ENCODE results near the gene SLC25A30. TPM values are rescaled to one million over a fixed set of nuclear protein-coding genes. Genes with fewer than 3 reads are reported as not detected.
A peak's percentile ranks its signal among the peaks of the same experiment; 100 is the strongest.

Gene SLC25A30
- total and polyA plus RNA-seq, 11 donors, result 27.9 to 208 (median 117) TPM

GRCh38 chr13:45370922-45371406 lies 47.2 kb downstream of the SLC25A30 start:
- Histone ChIP-seq H3K9me3 (no peaks in the 10 kb centered on the region), H3K27ac (peak overlapping the region in 6 of 12 donors; percentile 4 to 58 (median 43)), H3K36me3 (peaks cover 0 to 13% (median 0%) of the 10 kb centered on the region in 9 donors), H3K4me1 (peaks cover 0 to 35% (median 21%) of the 10 kb centered on the region in 12 donors), H3K4me3 (peak overlapping the region in 7 of 12 donors; percentile 14 to 45 (median 21)), H3K27me3 (no peaks in the 10 kb centered on the region)
- TF ChIP-seq POLR2A (IDR thresholded peaks at IDR 0.05) (no peak), CTCF (IDR thresholded peaks at IDR 0.05) (peak; percentile 93 to 99 (median 96))
- peak; percentile 70 to 82 (median 71) for DNase-seq
- peak; percentile 83 to 91 (median 86) for ATAC-seq
- WGBS, 4 donors, result 13 to 17% (median 15%) methylated on average over 26 to 30 of the region's 30 CpGs
- intact Hi-C loops (cut with DNase I), result loop anchor here in 9 of 10 donors (1.0 to 10.0 kb wide), 10 partner anchors 23 to 124 kb away; partner anchors contain the start of gene COG3 (in 2 of the 9)

GRCh38 chr13:45369116-45369515 lies 49.1 kb downstream of the SLC25A30 start:
- H3K9me3 ChIP-seq, result no peaks in the 10 kb centered on the region
- H3K4me3 ChIP-seq, result no peak overlapping the region
- TF ChIP-seq POLR2A (IDR thresholded peaks at IDR 0.05) (no peak), CTCF (IDR thresholded peaks at IDR 0.05) (no peak)
- H3K27ac ChIP-seq, result no peak overlapping the region
- DNase-seq, result no peak
- intact Hi-C loops (cut with DNase I), result no loop called here
- WGBS, 4 donors, result 93 to 96% (median 95%) methylated on average over 4 of the region's 4 CpGs
- ATAC-seq, result no peak
- H3K36me3 ChIP-seq, result peaks cover 0 to 17% (median 4%) of the 10 kb centered on the region in 9 donors
- H3K27me3 ChIP-seq, result no peaks in the 10 kb centered on the region
- H3K4me1 ChIP-seq, result peaks cover 0 to 35% (median 21%) of the 10 kb centered on the region in 12 donors

- Histone ChIP-seq H3K4me3 (no peak overlapping the region), H3K4me1 (peaks cover 0 to 35% (median 21%) of the 10 kb centered on the region in 12 donors), H3K36me3 (peaks cover 0 to 23% (median 4%) of the 10 kb centered on the region in 9 donors), H3K9me3 (peaks cover 0 to 5% (median 0%) of the 10 kb centered on the region in 12 donors), H3K27ac (no peak overlapping the region), H3K27me3 (no peaks in the 10 kb centered on the region)
- intact Hi-C loops (cut with DNase I), result no loop called here
- ATAC-seq (no peak), DNase-seq (no peak)
- 13 to 28% (median 21%) methylated on average over 3 of the region's 3 CpGs for WGBS, 4 donors
- TF ChIP-seq CTCF (IDR thresholded peaks at IDR 0.05) (no peak), POLR2A (IDR thresholded peaks at IDR 0.05) (no peak)
These were observed 49.6 kb downstream of the SLC25A30 start for GRCh38 chr13:45368571-45368970.

- Histone ChIP-seq H3K4me3 (no peak overlapping the region), H3K36me3 (peaks cover 0 to 24% (median 4%) of the 10 kb centered on the region in 9 donors), H3K9me3 (peaks cover 0 to 7% (median 0%) of the 10 kb centered on the region in 12 donors), H3K4me1 (peaks cover 0 to 30% (median 18%) of the 10 kb centered on the region in 12 donors), H3K27me3 (no peaks in the 10 kb centered on the region), H3K27ac (peak overlapping the region in 1 of 12 donors; percentile 51)
- intact Hi-C loops (cut with DNase I), result no loop called here
- ATAC-seq, result no peak
- no peak for TF ChIP-seq POLR2A (IDR thresholded peaks at IDR 0.05)
- no peak for TF ChIP-seq CTCF (IDR thresholded peaks at IDR 0.05)
- WGBS, 4 donors, result 84 to 98% (median 91%) methylated on average over 4 of the region's 4 CpGs
- no peak for DNase-seq
These were observed 50.2 kb downstream of the SLC25A30 start for GRCh38 chr13:45368005-45368404.

All from heart left ventricle (tissue), 16 donors.